CD4-positive, alpha-beta T cell treated with Interleukin-2 at 100 ng/mL for 4 hours (primary cell): ENCODE results near the gene RBMS1.
"Not testable (repeated sequence)": the region's sequence is repeated elsewhere in the genome, so short reads cannot be mapped to it uniquely, and the experiment has no call there.

Experiments
- DNase-seq: peaks from one replicate; pipeline ENCODE4 v3.0.0-alpha.2; 2020; ENCODE audit warnings: low spot score

RBMS1 gene

GRCh38 chr2:160502478-160502877 lies 8.9 kb upstream of the RBMS1 start:
- no peak for DNase-seq

GRCh38 chr2:160501370-160501769 lies 7.8 kb upstream of the RBMS1 start:
- no peak for DNase-seq

GRCh38 chr2:160499865-160500264 lies 6.3 kb upstream of the RBMS1 start:
- no peak for DNase-seq

GRCh38 chr2:160498137-160498536 lies 4.5 kb upstream of the RBMS1 start:
- DNase-seq: no peak

- no peak for DNase-seq
These were observed 616 bp upstream of the RBMS1 start for GRCh38 chr2:160494201-160494644.

GRCh38 chr2:160492401-160493226 lies 993 bp downstream of the RBMS1 start:
- DNase-seq: peak; percentile 48

GRCh38 chr2:160491911-160492371 lies 1.7 kb downstream of the RBMS1 start:
- peak; percentile 47 for DNase-seq

- no peak for DNase-seq
These were observed 2.6 kb downstream of the RBMS1 start for GRCh38 chr2:160490733-160491685.

GRCh38 chr2:160489111-160489510 lies 4.5 kb downstream of the RBMS1 start:
- no peak for DNase-seq

- not testable (repeated sequence) for DNase-seq
These were observed 5.3 kb downstream of the RBMS1 start for GRCh38 chr2:160488289-160488688.

GRCh38 chr2:160486341-160486740 lies 7.3 kb downstream of the RBMS1 start:
- DNase-seq: no peak

GRCh38 chr2:160484859-160485520 lies 8.6 kb downstream of the RBMS1 start:
- peak; percentile 72 for DNase-seq

- DNase-seq: peak; percentile 67
These were observed 10.9 kb downstream of the RBMS1 start for GRCh38 chr2:160482673-160483072.

GRCh38 chr2:160479269-160479668 lies 14.3 kb downstream of the RBMS1 start:
- DNase-seq: no peak

- no peak for DNase-seq
These were observed 14.9 kb downstream of the RBMS1 start for GRCh38 chr2:160478660-160479059.

- DNase-seq: no peak
These were observed 16.6 kb downstream of the RBMS1 start for GRCh38 chr2:160477032-160477431.

- DNase-seq: no peak
These were observed 18.5 kb downstream of the RBMS1 start for GRCh38 chr2:160474891-160475787.

GRCh38 chr2:160474319-160474645 lies 19.3 kb downstream of the RBMS1 start:
- DNase-seq: peak; percentile 31

GRCh38 chr2:160473468-160474318 lies 19.9 kb downstream of the RBMS1 start:
- DNase-seq: no peak

GRCh38 chr2:160472839-160473251 lies 20.8 kb downstream of the RBMS1 start:
- DNase-seq: no peak
